IMR-90 (cell line): ENCODE data around the gene NCKAP5L. TPM values are rescaled to one million over a fixed set of nuclear protein-coding genes. Genes with fewer than 3 reads are reported as not detected.

Experiments used
- ATAC-seq: fragments of 200-7000 bp; cut with Tn5 transposase; 2 replicates; pipeline ENCODE4 v1.9.1; 2020; ENCODE audit warnings: low read depth, mild to moderate bottlenecking, moderate library complexity
- BruUV-seq: library from RNA; stranded (reverse); fragments of 400-500 nt; replicated peaks from 2 replicates; lab custom pipeline; 2021; lab: Mats Ljungman, UMichigan
- CTCF ChIA-PET: fragments of 300-600 bp; formaldehyde crosslinking; extraction: SDS; loops from one replicate; lab custom pipeline; 2021; ENCODE audit warnings: antibody characterized with exemption; lab: Yijun Ruan, JAX
- POLR2A ChIA-PET: fragments of 300-600 bp; sonication (Branson Sonifier 250); formaldehyde crosslinking; loops from one replicate; lab custom pipeline; 2022; ENCODE audit warnings: antibody characterized with exemption; ENCODE audit not compliant: unreplicated experiment; lab: Charles Lee
- DNase-seq: peaks from one replicate; pipeline ENCODE4 v3.0.0; 2013
- H2AFZ ChIP-seq: replicated peaks from 2 replicates; pipeline ENCODE3; 2013; ENCODE audit warnings: low read length, mild to moderate bottlenecking; ENCODE audit not compliant: poor library complexity
- H2AK5ac ChIP-seq: 2 replicates; pipeline ENCODE4 v1.6.1; 2013; ENCODE audit warnings: low read depth, low read length, inconsistent platforms
- H2AK9ac ChIP-seq: replicated peaks from 2 replicates; pipeline ENCODE3; 2013; ENCODE audit warnings: mild to moderate bottlenecking, low read depth, low read length, moderate library complexity; ENCODE audit not compliant: poor library complexity
- H2BK120ac ChIP-seq: 2 replicates; pipeline ENCODE4 v1.6.1; 2013; ENCODE audit warnings: low read depth, low read length, inconsistent platforms
- H2BK15ac ChIP-seq: 3 replicates; pipeline ENCODE4 v1.6.1; 2013; ENCODE audit warnings: low read depth, low read length, inconsistent platforms
- H2BK20ac ChIP-seq: 2 replicates; pipeline ENCODE4 v1.6.1; 2013; ENCODE audit warnings: low read depth, mild to moderate bottlenecking, inconsistent platforms, low read length, moderate library complexity
- H2BK5ac ChIP-seq: 2 replicates; pipeline ENCODE4 v1.6.1; 2013; ENCODE audit warnings: mild to moderate bottlenecking, low read depth, low read length, inconsistent platforms; ENCODE audit not compliant: poor library complexity, severe bottlenecking
- H3K14ac ChIP-seq: replicated peaks from 2 replicates; pipeline ENCODE4 v1.6.1; 2013; ENCODE audit warnings: low read depth, low read length, inconsistent platforms
- H3K18ac ChIP-seq: 2 replicates; pipeline ENCODE4 v1.6.1; 2013; ENCODE audit warnings: low read depth, low read length, control low read depth
- H3K23ac ChIP-seq: 2 replicates; pipeline ENCODE4 v1.6.1; 2013; ENCODE audit warnings: low read depth, low read length, inconsistent platforms
- H3K27ac ChIP-seq: 2 replicates; pipeline ENCODE4 v1.5.1; 2013; ENCODE audit warnings: mild to moderate bottlenecking, control low read depth, low read length; ENCODE audit not compliant: insufficient read depth
- H3K27me3 ChIP-seq: 2 replicates; pipeline ENCODE4 v1.6.1; 2013; ENCODE audit warnings: low read length; ENCODE audit not compliant: control insufficient read depth, insufficient read depth
- H3K36me3 ChIP-seq: 2 replicates; pipeline ENCODE4 v1.6.1; 2013; ENCODE audit warnings: low read length, mixed read lengths; ENCODE audit not compliant: control insufficient read depth, insufficient read depth
- H3K4ac ChIP-seq: 2 replicates; pipeline ENCODE4 v1.6.1; 2013; ENCODE audit warnings: low read depth, low read length, inconsistent platforms
- H3K4me1 ChIP-seq: 2 replicates; pipeline ENCODE4 v1.6.1; 2013; ENCODE audit warnings: low read length, mixed read lengths; ENCODE audit not compliant: control insufficient read depth, insufficient read depth
- H3K4me2 ChIP-seq: 2 replicates; pipeline ENCODE4 v1.6.1; 2013; ENCODE audit warnings: low read depth, mild to moderate bottlenecking, control low read depth, low read length, moderate library complexity
- H3K4me3 ChIP-seq: 2 replicates; pipeline ENCODE4 v1.5.1; 2013; ENCODE audit warnings: low read depth, mild to moderate bottlenecking, control low read depth, low read length, moderate library complexity; ENCODE audit not compliant: insufficient read depth
- H3K56ac ChIP-seq: 2 replicates; pipeline ENCODE4 v1.6.1; 2013; ENCODE audit warnings: low read length, inconsistent platforms; ENCODE audit not compliant: insufficient read depth; ENCODE audit errors: extremely low read depth
- H3K79me1 ChIP-seq, 2 experiments: 2 replicates each; pipeline ENCODE4 v1.6.1; 2013; ENCODE audit warnings: low read length in 2 of 2, inconsistent platforms in 1 of 2, low read depth in 1 of 2
- H3K9ac ChIP-seq: 2 replicates; pipeline ENCODE4 v1.6.1; 2013; ENCODE audit warnings: low read depth, low read length, control low read depth
- H3K9me1 ChIP-seq: 2 replicates; pipeline ENCODE4 v1.6.1; 2013; ENCODE audit warnings: low read length, inconsistent platforms; ENCODE audit not compliant: insufficient read depth
- H3K9me3 ChIP-seq: 2 replicates; pipeline ENCODE4 v1.6.1; 2013; ENCODE audit warnings: low read length; ENCODE audit not compliant: control insufficient read depth, insufficient read depth
- H4K20me1 ChIP-seq: 2 replicates; pipeline ENCODE4 v1.6.1; 2013; ENCODE audit warnings: low read length, inconsistent platforms; ENCODE audit not compliant: insufficient read depth
- H4K5ac ChIP-seq: 2 replicates; pipeline ENCODE4 v1.6.1; 2013; ENCODE audit warnings: mild to moderate bottlenecking, low read depth, low read length, control low read depth
- H4K8ac ChIP-seq, 2 experiments: 2 replicates each; pipeline ENCODE4 v1.6.1; 2013; ENCODE audit warnings: low read depth in 2 of 2, low read length in 2 of 2, control low read depth in 1 of 2, inconsistent platforms in 1 of 2
- H4K91ac ChIP-seq: 2 replicates; pipeline ENCODE4 v1.6.1; 2013; ENCODE audit warnings: low read depth, low read length, inconsistent platforms; ENCODE audit not compliant: insufficient read depth
- BHLHE40 ChIP-seq: fragments of 150-350 bp; IDR thresholded peaks from 2 replicates; pipeline ENCODE4 v1.6.1; 2016; ENCODE audit warnings: mild to moderate bottlenecking, low read depth, low read length
- CHD1 ChIP-seq: IDR thresholded peaks from 2 replicates; pipeline ENCODE4 v1.6.1; 2012; ENCODE audit warnings: low read depth, low read length, improper control_type of control experiment
- MAZ ChIP-seq: IDR thresholded peaks from 2 replicates; pipeline ENCODE4 v1.6.1; 2012; ENCODE audit warnings: low read depth, mild to moderate bottlenecking, low read length, improper control_type of control experiment, moderate library complexity, borderline replicate concordance
- NFE2L2 ChIP-seq: fragments of 150-350 bp; IDR thresholded peaks from 2 replicates; pipeline ENCODE4 v1.6.1; 2016; ENCODE audit warnings: low read depth, mild to moderate bottlenecking, low read length
- RAD21 ChIP-seq: IDR thresholded peaks from 2 replicates; pipeline ENCODE4 v1.6.1; 2012; ENCODE audit warnings: low read length, improper control_type of control experiment
- RCOR1 ChIP-seq: IDR thresholded peaks from 2 replicates; pipeline ENCODE4 v1.6.1; 2012; ENCODE audit warnings: mild to moderate bottlenecking, low read length, improper control_type of control experiment; ENCODE audit not compliant: insufficient replicate concordance
- RFX5 ChIP-seq: IDR thresholded peaks from 2 replicates; pipeline ENCODE4 v1.8.0; 2012; ENCODE audit warnings: low read depth, mild to moderate bottlenecking, low read length, moderate library complexity
- SMC3 ChIP-seq: fragments of 150-350 bp; IDR thresholded peaks from 2 replicates; pipeline ENCODE4 v1.6.1; 2016; ENCODE audit warnings: low read depth, mild to moderate bottlenecking, antibody characterized with exemption, low read length, moderate library complexity
- WGBS, 2 experiments: methylation state at CpG; one replicate each; pipeline versions ENCODE4 v1.1.5 to v1.1.7; 2013; ENCODE audit warnings: missing lambda C conversion rate in 2 of 2; ENCODE audit not compliant: insufficient read length in 1 of 2; ENCODE audit errors: extremely low coverage in 2 of 2; 5-methylcytosine and 5-hydroxymethylcytosine counted together
- dilution Hi-C: fragments of 300-500 bp; cut with HindIII; formaldehyde crosslinking; loops from one replicate; pipeline ENCODE4 v1.14.3; 2018; ENCODE audit warnings: low sequenced_read_pairs; ENCODE audit not compliant: unreplicated experiment
- in situ Hi-C: fragments of 300-500 bp; cut with MboI; formaldehyde crosslinking; loops from 3 replicates; pipeline ENCODE4 v1.14.3; 2019; ENCODE audit warnings: low sequenced_read_pairs, inconsistent platforms, mixed read lengths
- intact Hi-C: fragments of 100-400 bp; cut with micrococcal nuclease; formaldehyde crosslinking; loops from 2 replicates; pipeline ENCODE4 v1.10.0; 2022
- polyA plus RNA-seq, 3 experiments: library from polyadenylated mRNA; depleted of rRNA; stranded (reverse); fragments of >200 nt; gene quantifications; 2 replicates each; pipeline ENCODE4 v1.2.3, GENCODE V29; 2012; ENCODE audit warnings: low replicate concordance in 1 of 3
- total RNA-seq: library from RNA; depleted of rRNA; stranded (reverse); fragments of >200 nt; gene quantifications from 2 replicates; pipeline ENCODE4 v1.2.3, GENCODE V29; 2012
- TF ChIP-seq, protein P1 (sequence below): conservative IDR thresholded peaks from 2 replicates; pipeline ENCODE4 v1.5.1; 2012; ENCODE audit warnings: mild to moderate bottlenecking, low read depth, low read length, improper control_type of control experiment
- TF ChIP-seq, protein P2 (sequence below): fragments of 150-350 bp; IDR thresholded peaks from 2 replicates; pipeline ENCODE4 v1.6.1; 2016; ENCODE audit warnings: low read depth, mild to moderate bottlenecking, low read length, moderate library complexity, borderline replicate concordance

NCKAP5L gene
- total and polyA plus RNA-seq, 2 of the 4 experiments (the other 2 are of a cell fraction), result 6.1 to 14.4 TPM

GRCh38 chr12:49843411-49843810, 15.2 kb upstream of the NCKAP5L start:
- H3K14ac ChIP-seq, result peak overlapping the region; percentile 79; the same call in 1 of the 2 replicates
- H3K18ac ChIP-seq, result no peak overlapping the region
- H3K9me3 ChIP-seq, result no peaks in the 10 kb centered on the region
- peak overlapping the region; percentile 15; the same call in 1 of the 2 replicates for H2BK120ac ChIP-seq
- H2AK9ac ChIP-seq, result no peak overlapping the region
- no peak for ATAC-seq
- H3K36me3 ChIP-seq, result peaks cover under 1% of the 10 kb centered on the region; the same call in 1 of the 2 replicates
- no peak overlapping the region for H2BK20ac ChIP-seq
- H4K5ac ChIP-seq, result peak overlapping the region; percentile 57
- peak overlapping the region; percentile 51; the same call in 1 of the 2 replicates for H3K27ac ChIP-seq
- 82% methylated on average over 4 of the region's 7 CpGs; no CpG with 5 or more reads in 1 of the 2 experiments for WGBS, 2 experiments
- peak overlapping the region; percentile 76 for H3K4ac ChIP-seq
- dilution Hi-C loops, result no loop called here
- peak overlapping the region; percentile 68 for H4K91ac ChIP-seq
- H4K8ac ChIP-seq, result peak overlapping the region; percentile 97 to 98
- no peak overlapping the region for H2BK15ac ChIP-seq
- in situ Hi-C loops, result no loop called here
- TF ChIP-seq MAZ, result no peak
- TF ChIP-seq, protein P1, sequence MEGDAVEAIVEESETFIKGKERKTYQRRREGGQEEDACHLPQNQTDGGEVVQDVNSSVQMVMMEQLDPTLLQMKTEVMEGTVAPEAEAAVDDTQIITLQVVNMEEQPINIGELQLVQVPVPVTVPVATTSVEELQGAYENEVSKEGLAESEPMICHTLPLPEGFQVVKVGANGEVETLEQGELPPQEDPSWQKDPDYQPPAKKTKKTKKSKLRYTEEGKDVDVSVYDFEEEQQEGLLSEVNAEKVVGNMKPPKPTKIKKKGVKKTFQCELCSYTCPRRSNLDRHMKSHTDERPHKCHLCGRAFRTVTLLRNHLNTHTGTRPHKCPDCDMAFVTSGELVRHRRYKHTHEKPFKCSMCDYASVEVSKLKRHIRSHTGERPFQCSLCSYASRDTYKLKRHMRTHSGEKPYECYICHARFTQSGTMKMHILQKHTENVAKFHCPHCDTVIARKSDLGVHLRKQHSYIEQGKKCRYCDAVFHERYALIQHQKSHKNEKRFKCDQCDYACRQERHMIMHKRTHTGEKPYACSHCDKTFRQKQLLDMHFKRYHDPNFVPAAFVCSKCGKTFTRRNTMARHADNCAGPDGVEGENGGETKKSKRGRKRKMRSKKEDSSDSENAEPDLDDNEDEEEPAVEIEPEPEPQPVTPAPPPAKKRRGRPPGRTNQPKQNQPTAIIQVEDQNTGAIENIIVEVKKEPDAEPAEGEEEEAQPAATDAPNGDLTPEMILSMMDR, result no peak
- TF ChIP-seq RFX5, result no peak
- TF ChIP-seq SMC3, result no peak
- TF ChIP-seq CHD1, result no peak
- no peak for TF ChIP-seq RCOR1
- TF ChIP-seq BHLHE40, result no peak
- no peak for TF ChIP-seq RAD21
- TF ChIP-seq, protein P2, sequence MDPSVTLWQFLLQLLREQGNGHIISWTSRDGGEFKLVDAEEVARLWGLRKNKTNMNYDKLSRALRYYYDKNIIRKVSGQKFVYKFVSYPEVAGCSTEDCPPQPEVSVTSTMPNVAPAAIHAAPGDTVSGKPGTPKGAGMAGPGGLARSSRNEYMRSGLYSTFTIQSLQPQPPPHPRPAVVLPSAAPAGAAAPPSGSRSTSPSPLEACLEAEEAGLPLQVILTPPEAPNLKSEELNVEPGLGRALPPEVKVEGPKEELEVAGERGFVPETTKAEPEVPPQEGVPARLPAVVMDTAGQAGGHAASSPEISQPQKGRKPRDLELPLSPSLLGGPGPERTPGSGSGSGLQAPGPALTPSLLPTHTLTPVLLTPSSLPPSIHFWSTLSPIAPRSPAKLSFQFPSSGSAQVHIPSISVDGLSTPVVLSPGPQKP, result no peak
- TF ChIP-seq NFE2L2, result no peak
- peak overlapping the region; percentile 61; the same call in 1 of the 2 replicates for H2AK5ac ChIP-seq
- peaks cover 6 to 37% of the 10 kb centered on the region in 2 experiments; a peak in 3 of 4 replicates for H3K79me1 ChIP-seq
- peak overlapping the region; percentile 84 for H2AFZ ChIP-seq
- peak overlapping the region; percentile 79 for H3K56ac ChIP-seq
- peak overlapping the region; percentile 51 for H2BK5ac ChIP-seq
- H3K9ac ChIP-seq, result peak overlapping the region; percentile 64; the same call in 1 of the 2 replicates
- peak overlapping the region; percentile 66 for H3K23ac ChIP-seq
- no TSS peak for BruUV-seq
- DNase-seq, result no peak
- H3K4me3 ChIP-seq, result peak overlapping the region; percentile 71; the same call in 1 of the 2 replicates
- intact Hi-C loops, result no loop called here
- ChIA-PET CTCF (no interaction called here), POLR2A (interaction anchor here (0.5 to 1.3 kb wide), 3 partner anchors 8 to 135 kb away, joined by 4 to 5 read pairs (median 4); partner anchors contain the start of gene TMBIM6)
- H3K4me2 ChIP-seq, result peak overlapping the region; percentile 86
- H3K9me1 ChIP-seq, result peaks cover 3% of the 10 kb centered on the region; the same call in 1 of the 2 replicates
- peaks cover 12% of the 10 kb centered on the region for H3K27me3 ChIP-seq
- H3K4me1 ChIP-seq, result peaks cover 5% of the 10 kb centered on the region
- no peaks in the 10 kb centered on the region for H4K20me1 ChIP-seq
